GM19468 (cell line): Measurements from ENCODE around the gene CDK17.
"Not testable (repeated sequence)": the region's sequence is repeated elsewhere in the genome, so short reads cannot be mapped to it uniquely, and the experiment has no call there.

ENCODE experiments used
- ATAC-seq: cut with Tn5 transposase; IDR thresholded peaks from one replicate; pipeline ENCODE4 v1.9.1; 2021; ENCODE audit warnings: mild to moderate bottlenecking, moderate library complexity, moderate number of reproducible peaks; ENCODE audit not compliant: unreplicated experiment; ENCODE audit errors: extremely low read depth

CDK17 gene

DNA sequence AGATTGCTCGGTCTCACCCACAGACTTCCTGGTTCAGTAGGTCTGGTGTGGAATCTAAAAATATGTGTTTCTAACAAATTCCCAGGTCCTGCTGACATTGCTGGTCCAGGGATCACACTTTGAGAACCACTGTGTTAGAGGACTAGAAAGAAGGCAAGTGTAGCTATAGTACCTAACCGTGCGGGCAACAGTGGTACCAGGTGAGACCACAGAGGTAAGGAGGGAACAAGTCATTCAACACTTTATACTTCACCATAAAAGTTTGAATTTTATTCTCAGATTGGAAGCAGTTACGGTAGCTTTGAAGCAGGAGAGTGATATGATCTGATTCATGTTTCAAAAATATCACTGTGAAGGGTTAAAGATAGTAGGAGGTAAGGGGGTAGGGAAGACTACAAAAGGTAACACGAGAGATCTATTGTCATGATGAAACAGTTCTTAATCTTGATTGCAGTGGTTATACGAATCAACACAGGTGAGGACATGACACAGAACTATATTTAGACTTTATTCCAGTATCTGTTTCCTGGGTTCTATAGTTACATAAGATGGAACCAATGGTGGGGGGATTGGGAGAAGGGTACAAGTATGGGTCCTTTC is 73.5 kb downstream of the CDK17 start:
- no peak for ATAC-seq

GRCh38 chr12:96323906-96324305 is 76.3 kb downstream of the CDK17 start:
- no peak for ATAC-seq

- no peak for ATAC-seq
These were observed 77.5 kb downstream of the CDK17 start for GRCh38 chr12:96322720-96323119.

GRCh38 chr12:96321941-96322340 is 78.3 kb downstream of the CDK17 start:
- no peak for ATAC-seq

GRCh38 chr12:96317801-96318200 is 82.4 kb downstream of the CDK17 start:
- ATAC-seq, result not testable (repeated sequence)

DNA sequence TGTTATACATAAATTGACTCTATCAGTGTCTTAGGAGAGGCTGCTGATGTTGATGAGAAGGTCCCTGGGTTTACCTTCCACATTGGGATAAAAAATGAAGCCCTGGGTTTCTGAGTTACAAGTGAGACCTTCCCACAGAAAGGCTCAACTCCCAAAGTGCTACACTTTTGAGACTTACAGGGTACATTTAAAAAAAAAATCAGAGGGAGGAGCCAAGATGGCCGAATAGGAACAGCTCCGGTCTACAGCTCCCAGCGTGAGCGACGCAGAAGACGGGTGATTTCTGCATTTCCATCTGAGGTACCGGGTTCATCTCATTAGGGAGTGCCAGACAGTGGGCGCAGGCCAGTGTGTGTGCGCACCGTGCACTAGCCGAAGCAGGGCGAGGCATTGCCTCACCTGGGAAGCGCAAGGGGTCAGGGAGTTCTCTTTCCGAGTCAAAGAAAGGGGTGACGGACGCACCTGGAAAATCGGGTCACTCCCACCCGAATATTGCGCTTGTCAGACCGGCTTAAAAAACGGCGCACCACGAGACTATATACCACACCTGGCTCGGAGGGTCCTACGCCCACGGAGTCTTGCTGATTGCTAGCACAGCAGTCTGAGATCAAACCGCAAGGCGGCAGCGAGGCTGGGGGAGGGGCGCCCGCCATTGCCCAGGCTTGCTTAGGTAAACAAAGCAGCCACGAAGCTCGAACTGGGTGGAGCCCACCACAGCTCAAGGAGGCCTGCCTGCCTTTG is 84.3 kb downstream of the CDK17 start:
- not testable (repeated sequence) for ATAC-seq

DNA sequence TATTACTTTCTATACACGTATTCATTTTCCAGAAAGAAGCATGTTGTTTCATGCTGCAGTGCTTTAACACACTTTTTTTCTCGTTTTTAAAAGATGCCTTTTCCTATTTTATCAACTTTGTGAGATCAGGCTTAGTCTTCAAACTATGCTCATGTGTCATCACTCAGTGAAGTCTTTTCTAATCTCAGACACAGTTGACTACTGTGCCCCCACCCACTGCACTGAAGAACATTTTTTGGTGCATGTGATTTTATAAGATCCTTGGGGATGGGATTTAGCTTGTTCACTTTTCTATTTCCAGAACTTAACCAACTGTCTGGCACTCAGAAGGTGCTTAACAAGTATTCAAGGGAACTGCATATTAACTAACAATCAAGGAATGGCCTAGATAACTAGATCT is 85.5 kb downstream of the CDK17 start:
- ATAC-seq, result no peak

- ATAC-seq, result no peak
These were observed 86.6 kb downstream of the CDK17 start for GRCh38 chr12:96313606-96314005.

GRCh38 chr12:96311191-96311590 is 89.0 kb downstream of the CDK17 start:
- ATAC-seq, result no peak

GRCh38 chr12:96310067-96310466 is 90.2 kb downstream of the CDK17 start:
- no peak for ATAC-seq

GRCh38 chr12:96308881-96309280 is 91.4 kb downstream of the CDK17 start:
- no peak for ATAC-seq

DNA sequence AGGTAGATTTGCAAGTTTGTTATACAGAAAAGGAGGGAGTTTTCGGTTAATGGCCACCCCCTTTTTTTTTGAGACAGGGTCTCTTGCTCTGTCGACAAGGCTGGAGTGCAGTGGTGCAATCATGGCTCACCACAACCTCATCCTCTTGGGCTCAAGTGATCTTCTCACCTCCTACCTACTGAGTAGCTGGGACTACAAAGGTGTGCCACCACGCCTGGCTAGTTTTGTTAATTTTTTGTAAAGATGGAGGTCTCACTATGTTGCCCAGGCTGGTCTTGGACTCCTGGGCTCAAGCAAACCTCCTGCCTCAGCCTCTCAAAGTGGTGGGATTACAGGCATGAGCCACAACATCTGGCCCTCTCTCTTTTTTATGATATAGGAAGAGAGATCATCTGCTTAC is 94.6 kb downstream of the CDK17 start:
- no peak for ATAC-seq

DNA sequence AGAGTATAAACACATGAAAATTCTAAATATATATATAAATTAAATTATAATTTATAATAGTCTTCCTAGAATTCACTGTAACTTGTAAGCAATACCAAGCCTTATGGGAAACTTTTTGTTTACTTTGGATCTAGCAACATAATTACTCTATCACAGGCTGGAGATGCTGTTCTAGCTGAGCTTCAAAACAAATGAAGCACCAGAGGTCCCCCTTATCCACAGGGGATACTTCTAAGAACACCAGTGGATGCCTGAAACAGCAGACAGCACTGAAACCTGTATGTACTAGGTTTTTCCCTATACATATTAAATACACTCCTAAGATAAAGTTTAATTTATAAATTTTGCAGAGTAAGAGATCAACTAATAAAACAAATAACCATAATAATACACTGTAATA is 96.6 kb downstream of the CDK17 start:
- no peak for ATAC-seq

- no peak for ATAC-seq
These were observed 97.4 kb downstream of the CDK17 start for GRCh38 chr12:96302687-96303310.

GRCh38 chr12:96301732-96302131 is 98.5 kb downstream of the CDK17 start:
- ATAC-seq, result no peak

DNA sequence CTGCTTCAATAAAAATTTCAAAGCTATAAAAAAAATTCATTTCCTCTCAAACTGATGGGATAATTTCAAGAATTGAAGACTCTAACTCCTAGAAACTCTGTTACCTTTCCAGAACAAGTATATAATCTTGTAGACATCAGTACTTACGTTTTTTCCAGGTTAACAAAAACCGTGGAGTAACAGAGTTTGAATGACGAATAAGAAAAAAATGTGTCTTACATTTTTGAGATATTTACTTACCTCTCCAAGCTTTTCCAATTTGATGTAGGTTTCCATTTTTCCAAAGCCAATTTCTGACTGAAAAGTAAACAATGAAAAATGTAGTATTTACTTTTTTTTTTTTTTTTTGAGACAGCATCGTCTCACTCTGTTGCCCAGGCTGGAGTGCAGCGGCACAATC is 100.2 kb downstream of the CDK17 start:
- ATAC-seq, result no peak

GRCh38 chr12:96297504-96297903 is 102.7 kb downstream of the CDK17 start:
- no peak for ATAC-seq

DNA sequence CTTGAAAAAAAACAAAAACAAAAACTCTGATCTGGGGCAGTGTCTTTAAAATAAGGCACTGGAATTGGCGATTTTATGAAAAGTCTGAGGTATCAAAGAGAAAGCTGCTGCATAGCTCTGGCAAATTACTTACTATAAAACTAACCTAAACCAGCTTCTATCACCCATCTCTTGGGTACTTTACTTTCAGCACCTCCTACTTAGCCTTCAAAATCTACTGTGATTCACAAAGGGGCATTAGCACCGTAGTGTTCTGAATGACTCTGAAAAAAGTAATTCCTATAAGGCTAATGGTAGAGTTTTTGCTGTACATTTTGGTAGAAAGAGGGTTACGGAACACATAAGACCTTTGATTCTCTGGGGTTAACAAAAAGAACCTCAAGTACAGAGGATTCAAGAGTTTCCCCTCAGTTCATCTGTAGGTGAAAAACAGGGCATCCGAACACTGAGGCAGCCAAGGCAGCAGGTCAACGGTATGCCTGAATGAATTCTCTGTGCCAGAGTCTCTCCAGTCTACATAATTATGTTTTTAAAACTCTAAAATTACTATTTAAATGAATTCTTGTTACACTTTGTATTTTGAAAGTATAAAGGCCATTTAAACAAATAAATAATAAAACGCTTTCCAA is 104.6 kb downstream of the CDK17 start:
- ATAC-seq, result no peak

DNA sequence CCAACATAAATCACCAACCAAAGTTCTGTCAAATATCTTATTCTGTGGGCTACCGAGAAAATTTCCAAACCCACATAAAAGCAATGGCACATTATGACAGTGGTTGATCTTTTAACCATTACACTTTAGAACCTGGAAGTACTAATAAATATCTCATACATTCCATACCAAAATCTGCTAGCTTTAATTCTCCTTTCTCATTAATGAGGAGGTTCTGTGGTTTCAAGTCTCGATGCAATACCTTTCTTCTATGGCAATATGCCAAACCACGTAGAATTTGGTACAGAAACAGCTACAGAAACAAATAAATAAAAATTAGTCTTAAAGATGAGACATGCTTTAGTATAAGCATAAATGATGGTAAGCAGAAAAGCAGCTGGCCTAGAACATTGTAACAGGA is 105.4 kb downstream of the CDK17 start:
- ATAC-seq, result no peak

DNA sequence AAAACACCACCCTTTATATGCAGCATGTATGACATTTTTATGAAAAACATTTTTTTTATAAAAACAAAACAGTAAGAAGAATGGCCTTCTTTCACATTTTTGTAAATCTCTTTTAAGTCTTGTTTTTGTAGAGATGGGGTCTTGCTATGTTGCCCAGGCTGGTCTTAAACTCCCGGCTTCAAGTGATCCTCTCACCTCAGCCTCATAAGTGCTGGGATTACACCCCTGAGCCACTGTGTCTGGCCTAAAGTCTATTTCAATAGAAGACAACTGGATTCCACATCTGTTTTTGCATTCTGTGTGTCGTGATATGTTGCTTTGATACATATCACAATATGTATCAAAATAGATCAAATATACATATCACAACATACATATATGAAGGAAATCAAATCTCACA is 107.1 kb downstream of the CDK17 start:
- no peak for ATAC-seq

- ATAC-seq, result no peak
These were observed 111.2 kb downstream of the CDK17 start for GRCh38 chr12:96289067-96289466.
